T-helper 17 cell (primary cell): ENCODE measurements around the gene PYGM. TPM values are rescaled to one million over a fixed set of nuclear protein-coding genes. Genes with fewer than 3 reads are reported as not detected.

Source experiments
- ATAC-seq: fragments of 150-1000 bp; cut with Tn5 transposase; 2 replicates; pipeline ENCODE4 v1.10.0; 2021; ENCODE audit warnings: mild to moderate bottlenecking, moderate library complexity
- DNase-seq, 3 donors: peaks; one replicate each; pipeline versions ENCODE4 v3.0.0 to v3.0.0-alpha.2; 2020 to 2021
- H3K9me3 ChIP-seq: one replicate; pipeline ENCODE4 v1.7.0; 2013; ENCODE audit warnings: low read length, mild to moderate bottlenecking; ENCODE audit not compliant: control insufficient read depth, poor library complexity, severe bottlenecking
- H3K27ac Mint-ChIP-seq: one replicate; pipeline ENCODE4 v1.8.0; 2022; ENCODE audit warnings: mild to moderate bottlenecking, moderate library complexity, mixed read lengths
- H3K27me3 Mint-ChIP-seq: one replicate; pipeline ENCODE4 v1.8.0; 2022; ENCODE audit warnings: mixed read lengths
- H3K36me3 Mint-ChIP-seq: one replicate; pipeline ENCODE4 v1.8.0; 2022; ENCODE audit warnings: low read depth, mixed read lengths
- H3K4me1 Mint-ChIP-seq: one replicate; pipeline ENCODE4 v1.8.0; 2022; ENCODE audit warnings: mild to moderate bottlenecking, mixed read lengths
- H3K4me3 Mint-ChIP-seq: one replicate; pipeline ENCODE4 v1.8.0; 2022; ENCODE audit warnings: mild to moderate bottlenecking, moderate library complexity, mixed read lengths
- total RNA-seq, 4 donors: library from RNA in 2 of 4; stranded (reverse) in 2 of 4; gene quantifications; one replicate each; pipeline ENCODE4 v1.2.3 and lab custom pipeline; 2022 to 2026

PYGM gene
- total RNA-seq, 2 donors from 2014 or later, result 11.8 to 27.1 TPM

DNA sequence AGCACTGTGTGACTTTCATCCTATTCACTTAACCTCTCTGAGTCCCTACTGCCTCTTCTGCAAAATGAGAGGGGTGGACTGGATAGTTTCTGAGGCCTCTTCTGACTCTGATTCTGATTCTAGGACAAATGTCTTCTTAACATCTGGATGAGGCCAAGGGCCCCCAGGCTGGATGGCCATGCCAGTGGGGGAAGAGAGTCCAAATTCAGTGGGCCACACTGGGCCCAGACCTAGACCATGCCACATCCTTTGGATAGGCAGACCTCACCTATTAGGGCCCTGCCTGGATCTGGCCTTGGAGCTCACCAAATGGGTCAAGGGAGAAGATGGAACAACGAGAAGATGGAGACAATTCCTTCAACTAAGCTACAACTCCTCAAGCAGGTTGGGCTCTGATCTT is 61.3 kb downstream of the PYGM start:
- H3K4me1 Mint-ChIP-seq, result peaks cover 7% of the 10 kb centered on the region
- H3K4me3 Mint-ChIP-seq, result no peak overlapping the region
- DNase-seq (no peak), ATAC-seq (no peak)
- H3K9me3 ChIP-seq, result no peaks in the 10 kb centered on the region
- H3K27ac Mint-ChIP-seq, result peak overlapping the region; percentile 16
- H3K27me3 Mint-ChIP-seq, result peaks cover 62% of the 10 kb centered on the region
- H3K36me3 Mint-ChIP-seq, result peaks cover 10% of the 10 kb centered on the region

DNA sequence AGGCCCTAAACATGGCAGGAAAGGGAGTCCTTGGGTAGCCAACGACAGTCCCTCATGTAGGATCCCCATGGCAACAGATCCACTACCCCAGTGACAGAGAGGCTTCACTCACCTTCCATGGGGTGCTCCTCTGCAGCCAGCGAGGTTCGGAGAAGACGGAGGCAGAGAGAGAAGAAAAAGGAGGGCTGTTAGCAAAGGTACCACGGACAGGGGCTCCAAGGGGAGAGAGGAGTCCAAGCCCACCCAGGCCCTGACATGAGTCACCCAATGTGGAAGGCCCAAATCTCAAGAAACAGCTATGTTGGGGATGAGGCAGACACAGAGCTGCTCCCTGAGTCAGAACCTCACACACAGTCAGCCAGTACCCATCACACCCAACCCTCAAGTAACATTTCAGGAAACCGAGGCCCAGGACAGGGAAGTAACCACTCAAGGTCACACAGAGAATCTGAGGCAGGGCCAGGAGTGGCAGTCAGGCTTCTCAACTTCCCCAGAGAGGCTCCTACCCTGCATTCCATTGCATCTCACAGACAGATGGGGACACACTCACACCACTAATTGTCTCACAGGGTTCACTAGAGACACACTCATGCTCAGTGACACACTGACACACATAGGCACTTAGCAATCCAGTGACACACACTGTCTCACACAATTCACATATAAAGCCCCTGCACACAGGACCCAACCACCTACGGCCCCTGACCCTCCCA is 62.0 kb downstream of the PYGM start:
- Mint-ChIP-seq H3K36me3 (peaks cover 11% of the 10 kb centered on the region), H3K27ac (no peak overlapping the region), H3K27me3 (peaks cover 65% of the 10 kb centered on the region), H3K4me1 (peaks cover 12% of the 10 kb centered on the region), H3K4me3 (no peak overlapping the region)
- DNase-seq, result no peak
- no peaks in the 10 kb centered on the region for H3K9me3 ChIP-seq
- ATAC-seq, result no peak

Other genes with a start within 250 kb of the PYGM start
- not detected for gene SLC22A11, start 204.0 kb downstream of the PYGM start, total RNA-seq
- not detected for gene SLC22A12, start 168.8 kb downstream of the PYGM start, total RNA-seq
- gene NRXN2, start 36.8 kb downstream of the PYGM start, total RNA-seq, result under 1 TPM; 0.21 to 0.32 TPM
- 100 to 1,000 TPM; 464 to 502 TPM for gene RASGRP2, start 15.8 kb downstream of the PYGM start, total RNA-seq
- gene SF1, start 18.6 kb upstream of the PYGM start, total RNA-seq, result 1,000 to 10,000 TPM; 1,476 to 1,622 TPM
- gene MAP4K2, start 43.2 kb upstream of the PYGM start, total RNA-seq, result 10 to 100 TPM; 97.8 to 99.2 TPM
- 10 to 100 TPM; 25.8 to 27.0 TPM for gene MEN1, start 50.6 kb upstream of the PYGM start, total RNA-seq
- gene CDC42BPG, start 84.7 kb upstream of the PYGM start, total RNA-seq, result 1 to 10 TPM; 4.0 to 7.7 TPM
- 100 to 1,000 TPM; 184 to 212 TPM for gene EHD1, start 118.6 kb upstream of the PYGM start, total RNA-seq
- gene ATG2A, start 157.2 kb upstream of the PYGM start, total RNA-seq, result 100 to 1,000 TPM; 161 to 226 TPM
- gene PPP2R5B, start 164.7 kb upstream of the PYGM start, total RNA-seq, result 10 to 100 TPM; 21.5 to 25.3 TPM
- gene GPHA2, start 175.9 kb upstream of the PYGM start, total RNA-seq, result not detected
- not detected for gene MAJIN, start 212.1 kb upstream of the PYGM start, total RNA-seq
- not detected for gene BATF2, start 237.0 kb upstream of the PYGM start, total RNA-seq